Fibroblast of the conjunctiva (primary cell): Measurements from ENCODE around the gene RNF8.
"Not testable (repeated sequence)": the region's sequence is repeated elsewhere in the genome, so short reads cannot be mapped to it uniquely, and the experiment has no call there.

Source experiments
- DNase-seq: peaks from one replicate; pipeline ENCODE4 v3.0.0-alpha.2; 2010; ENCODE audit warnings: low read depth

The RNF8 gene

DNA sequence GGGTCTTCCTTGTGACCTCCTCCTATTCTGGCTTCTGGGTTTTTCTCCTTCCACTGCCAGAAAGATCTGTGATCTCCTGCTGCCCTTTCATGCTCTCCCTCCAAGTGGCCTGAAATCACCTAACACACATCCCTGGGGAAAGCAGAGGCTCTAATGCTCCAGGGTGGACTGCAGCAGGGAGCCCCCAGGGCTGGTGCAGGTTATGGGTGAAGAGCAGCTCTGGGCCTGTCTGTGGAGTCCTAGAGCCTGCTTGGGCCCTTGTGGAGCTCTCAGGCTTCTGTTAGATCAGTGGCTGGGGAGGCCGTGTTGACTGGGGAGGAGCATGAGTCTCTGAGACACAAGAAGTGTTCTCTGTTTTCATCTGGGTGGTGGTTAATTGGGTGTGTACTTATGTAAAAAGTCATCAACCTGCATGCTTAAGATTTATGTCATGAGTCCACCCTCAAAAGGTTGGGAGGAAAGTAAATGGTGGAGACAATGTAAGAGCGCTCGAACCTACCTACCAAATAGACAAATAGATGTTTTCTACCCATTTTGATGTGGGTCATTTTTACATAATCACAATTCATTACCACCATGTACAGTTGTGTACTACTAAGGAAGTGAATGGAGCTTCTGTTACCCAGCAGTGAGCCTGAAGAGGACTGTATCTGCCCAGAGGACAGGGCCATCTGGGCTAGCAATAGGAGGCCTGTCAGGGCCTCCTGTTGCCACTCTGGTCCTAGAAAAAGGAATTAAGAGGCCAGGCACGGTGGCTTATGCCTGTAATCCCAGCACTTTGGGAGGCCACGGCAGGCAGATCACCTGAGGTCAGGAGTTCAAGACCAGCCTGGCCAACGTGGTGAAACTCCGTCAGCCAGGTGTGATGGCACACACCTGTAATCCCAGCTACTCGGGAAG lies 32.0 kb upstream of the RNF8 start:
- DNase-seq: no peak

DNA sequence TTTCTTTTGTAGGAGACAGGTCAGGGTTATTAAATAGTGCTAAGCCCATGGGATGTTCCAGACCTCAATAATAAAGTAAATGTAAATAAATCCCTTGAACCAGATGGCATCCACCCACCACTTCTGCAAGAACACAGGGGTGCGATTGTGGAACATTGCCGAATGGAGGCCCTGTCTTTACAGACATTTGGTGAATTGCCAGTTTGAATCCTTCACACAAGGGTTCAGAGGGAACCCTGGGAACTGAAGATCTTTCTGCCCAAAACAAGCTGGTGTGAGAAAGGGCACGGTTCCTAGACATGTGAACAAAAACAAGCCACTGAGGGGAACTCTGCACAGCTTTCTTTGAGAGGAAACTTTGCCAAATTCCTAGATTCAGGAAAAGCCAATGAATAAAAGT lies 30.2 kb upstream of the RNF8 start:
- DNase-seq: peak; percentile 12

DNA sequence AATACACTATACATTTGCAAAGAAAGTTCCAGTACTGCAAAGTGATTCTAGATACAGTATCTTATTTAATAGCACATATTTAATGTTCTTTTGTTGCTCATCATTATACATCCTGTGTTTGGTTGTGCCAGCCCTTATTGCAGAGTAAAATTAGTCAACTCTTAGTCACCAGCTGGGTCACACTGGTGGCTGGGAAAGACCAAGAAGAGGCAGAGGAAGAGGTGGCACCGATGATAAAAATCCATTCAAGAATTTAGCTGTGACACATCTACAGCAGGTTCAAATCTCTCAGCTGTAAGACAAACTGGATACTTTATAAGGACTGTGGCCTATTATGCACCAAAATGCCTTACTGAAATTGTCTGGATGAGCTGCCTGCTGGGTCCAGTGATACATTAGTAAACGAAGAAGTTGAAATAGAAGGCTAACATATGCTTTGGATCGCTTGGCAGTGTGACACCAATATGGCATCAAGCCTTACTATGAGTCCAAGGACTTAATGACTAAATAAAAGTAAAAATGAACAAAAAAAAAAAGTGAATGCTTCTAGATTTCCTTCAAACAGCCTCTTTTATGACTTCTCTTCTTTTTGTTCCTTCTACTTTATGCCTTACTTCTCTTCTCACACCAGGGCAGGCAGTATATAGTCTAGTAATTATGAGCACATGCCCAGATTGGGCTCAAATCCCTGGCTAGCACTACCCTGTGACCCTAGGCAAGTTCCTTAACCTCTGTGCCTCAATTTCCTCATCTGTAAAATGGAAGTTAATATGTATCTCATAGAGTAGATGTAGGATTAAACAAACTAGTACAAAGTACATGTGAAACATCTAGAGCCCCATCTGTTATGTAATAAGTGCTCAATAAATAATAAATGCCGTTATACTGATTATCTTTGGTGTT lies 29.4 kb upstream of the RNF8 start:
- no peak for DNase-seq

DNA sequence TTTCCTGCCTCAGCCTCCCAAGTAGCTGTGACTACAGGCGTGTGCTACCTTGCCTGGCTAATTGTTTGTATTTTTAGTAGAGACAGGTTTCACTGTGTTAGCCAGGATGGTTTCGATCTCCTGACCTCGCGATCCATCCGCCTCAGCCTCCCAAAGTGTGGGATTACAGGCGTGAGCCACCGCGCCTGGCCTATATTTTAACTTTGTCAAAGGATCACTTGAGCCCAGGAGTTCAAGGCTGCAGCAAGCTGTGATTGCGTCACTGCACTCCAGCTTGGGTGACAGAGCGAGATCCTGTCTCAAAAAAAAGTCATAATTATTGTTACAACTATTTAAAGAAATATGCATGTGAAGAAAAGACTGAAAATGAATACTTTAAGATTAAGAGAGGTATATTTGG lies 23.4 kb upstream of the RNF8 start:
- DNase-seq: not testable (repeated sequence)

DNA sequence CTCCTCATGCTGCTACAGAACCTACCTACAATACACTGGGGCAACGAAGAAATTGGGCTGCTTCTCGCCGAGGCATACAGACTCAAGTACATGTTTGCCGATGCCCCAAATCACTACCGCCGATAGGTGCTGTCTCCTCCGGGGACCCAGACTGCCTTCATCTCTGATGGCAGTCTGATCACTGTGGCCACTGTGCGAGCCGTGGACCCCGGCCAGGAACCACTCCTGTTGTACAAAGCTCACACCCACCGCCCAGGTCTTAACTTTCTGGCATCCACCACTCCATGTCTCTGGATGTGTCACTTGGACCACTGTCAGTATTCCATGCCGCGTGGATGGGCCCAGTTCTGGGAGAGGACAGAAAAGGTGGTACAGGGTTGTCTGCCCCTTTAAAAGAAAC lies 22.7 kb upstream of the RNF8 start:
- DNase-seq: no peak

DNA sequence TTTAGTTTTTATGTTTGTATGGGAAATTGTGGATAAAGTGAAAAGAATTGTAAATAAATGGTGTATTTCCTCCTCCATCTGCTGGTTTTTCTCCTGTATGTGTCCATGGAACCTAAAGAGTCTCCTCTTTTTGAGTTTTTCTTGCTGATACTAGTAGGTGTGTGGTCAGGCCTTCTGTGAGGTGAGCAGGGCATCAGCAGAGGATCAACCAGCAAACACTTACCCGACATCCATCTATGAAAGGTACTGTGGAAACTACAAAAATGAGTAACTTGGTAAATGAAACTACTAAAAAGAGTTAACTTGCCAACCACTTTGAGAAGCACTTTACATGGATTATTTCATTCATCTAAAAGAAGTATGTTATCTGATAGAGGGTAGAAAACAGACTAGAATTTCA lies 20.9 kb upstream of the RNF8 start:
- no peak for DNase-seq

DNA sequence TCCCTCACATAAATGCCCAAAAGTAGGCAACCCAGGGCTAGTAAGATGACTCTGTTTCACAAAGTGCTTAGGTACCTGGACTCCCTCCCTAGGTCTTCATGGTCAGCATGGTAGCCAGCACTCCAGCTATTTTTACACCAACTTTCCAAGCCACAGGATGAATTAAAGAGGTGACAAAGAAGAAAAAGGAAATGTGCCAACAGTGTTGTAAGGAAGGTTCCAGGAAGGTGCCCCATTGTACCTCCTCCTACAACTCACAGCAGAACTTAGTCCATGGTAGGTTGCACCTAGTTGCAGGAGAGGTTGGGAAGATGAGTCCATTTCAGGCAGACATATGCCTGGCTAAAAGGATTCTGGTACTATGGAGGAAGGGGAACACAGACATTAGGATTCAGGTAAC lies 19.7 kb upstream of the RNF8 start:
- no peak for DNase-seq

DNA sequence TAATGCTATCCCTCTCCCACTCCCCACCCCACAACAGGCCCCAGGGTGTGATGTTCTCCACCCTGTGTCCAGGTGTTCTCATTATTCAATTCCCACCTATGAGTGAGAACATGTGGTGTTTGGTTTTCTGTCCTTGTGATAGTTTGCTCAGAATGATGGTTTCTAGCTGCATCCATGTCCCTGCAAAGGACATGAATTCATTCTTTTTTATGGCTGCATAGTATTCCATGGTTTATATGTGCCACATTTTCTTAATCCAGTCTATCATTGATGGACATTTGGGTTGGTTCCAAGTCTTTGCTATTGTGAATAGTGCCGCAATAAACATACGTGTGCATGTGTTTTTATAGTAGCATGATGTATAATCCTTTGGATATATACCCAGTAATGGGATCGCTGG lies 15.5 kb upstream of the RNF8 start:
- DNase-seq: not testable (repeated sequence)

DNA sequence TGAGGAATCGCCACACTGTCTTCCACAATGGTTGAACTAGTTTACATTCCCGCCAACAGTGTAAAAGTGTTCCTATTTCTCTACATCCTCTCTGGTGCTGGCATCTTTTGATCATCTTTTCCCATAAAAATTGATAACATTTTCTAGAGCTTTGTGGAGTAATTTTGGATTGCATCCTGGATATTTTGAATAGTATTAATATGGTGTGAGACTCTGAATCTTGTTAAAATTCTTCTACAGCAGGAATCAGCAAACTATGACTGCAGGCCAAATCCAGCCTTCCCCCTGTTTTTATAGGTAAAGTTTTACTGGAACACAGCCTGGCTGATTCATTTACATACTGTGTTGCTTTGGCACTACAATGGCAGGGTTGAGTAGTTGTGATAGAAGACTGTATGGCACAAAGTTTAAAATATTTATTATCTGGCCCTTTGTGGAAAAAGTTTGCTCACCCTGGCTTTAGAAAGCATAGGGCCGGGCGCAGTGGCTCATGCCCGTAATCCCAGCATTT lies 15.0 kb upstream of the RNF8 start:
- no peak for DNase-seq

DNA sequence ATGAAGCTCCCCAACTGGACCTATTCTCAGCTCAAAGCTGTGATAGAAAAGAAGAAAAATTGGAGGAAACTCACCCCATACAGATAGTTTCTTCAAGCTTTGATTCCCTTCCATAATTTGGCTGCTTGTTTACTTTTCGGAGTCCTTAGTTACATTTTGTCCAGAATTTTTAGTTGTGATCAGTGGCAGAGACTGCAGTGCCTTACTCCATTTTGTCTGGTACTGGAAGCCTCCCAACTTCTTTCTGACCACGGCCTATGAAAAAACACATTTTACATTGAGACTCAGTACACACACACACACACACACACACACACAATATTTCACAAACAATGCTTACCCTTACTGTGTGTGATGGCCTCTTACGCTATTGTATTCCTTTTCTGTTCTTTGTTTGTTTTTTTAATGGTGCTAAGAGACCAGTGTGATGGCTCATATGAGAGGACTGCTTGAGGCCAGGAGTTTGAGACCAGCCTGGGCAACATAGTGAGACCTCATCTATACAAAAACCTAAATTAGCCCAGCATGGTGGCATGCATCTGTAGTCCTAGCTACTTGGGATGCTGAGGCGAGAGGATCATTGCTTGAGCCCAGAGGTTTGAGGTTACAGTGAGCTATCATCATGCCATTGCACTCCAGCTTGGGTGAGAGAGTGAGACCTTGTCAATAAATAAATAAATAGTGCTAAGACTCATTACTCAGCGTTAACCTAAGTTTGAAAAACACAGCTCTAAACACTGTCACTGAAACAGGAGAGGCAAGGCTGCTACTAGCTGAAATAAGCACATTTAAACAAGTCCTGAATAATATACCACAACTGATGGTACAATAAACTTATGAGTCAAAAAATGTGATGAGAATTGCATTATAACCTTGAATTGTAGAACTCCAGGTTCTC lies 13.8 kb upstream of the RNF8 start:
- DNase-seq: no peak

DNA sequence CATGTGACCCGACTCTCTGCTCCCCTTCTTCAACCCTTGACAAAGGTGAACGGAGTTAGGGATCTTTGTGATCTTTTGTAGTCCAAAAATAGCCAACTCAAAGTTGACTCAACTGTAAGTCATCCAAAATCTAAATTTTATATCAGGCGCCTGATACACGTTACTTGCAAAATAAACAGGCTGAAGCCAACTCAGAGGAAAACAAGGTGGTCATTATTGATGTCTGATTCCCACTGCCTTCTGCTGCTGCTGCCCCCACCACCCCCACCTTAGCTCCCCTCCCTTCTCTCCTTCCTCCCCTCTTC lies 13.2 kb upstream of the RNF8 start:
- DNase-seq: no peak

DNA sequence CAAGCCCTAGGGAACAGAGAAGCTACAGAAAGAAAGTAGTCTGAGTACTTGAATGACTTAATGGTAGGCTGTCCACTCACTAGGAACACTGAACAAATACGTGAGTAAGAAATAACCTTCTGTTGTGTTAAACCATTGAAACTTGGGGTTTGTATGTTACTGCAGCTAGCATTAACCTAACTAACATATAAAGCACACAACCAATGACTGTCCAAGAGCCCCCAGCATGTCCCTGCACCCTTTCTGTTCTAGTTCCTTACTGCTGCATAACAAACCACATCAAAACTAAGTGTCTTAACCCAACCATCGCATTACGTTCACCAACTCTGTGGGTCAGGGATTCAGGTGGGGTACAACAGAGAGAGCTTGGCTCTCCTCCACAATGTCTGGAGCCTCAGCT lies 10.5 kb upstream of the RNF8 start:
- DNase-seq: no peak

DNA sequence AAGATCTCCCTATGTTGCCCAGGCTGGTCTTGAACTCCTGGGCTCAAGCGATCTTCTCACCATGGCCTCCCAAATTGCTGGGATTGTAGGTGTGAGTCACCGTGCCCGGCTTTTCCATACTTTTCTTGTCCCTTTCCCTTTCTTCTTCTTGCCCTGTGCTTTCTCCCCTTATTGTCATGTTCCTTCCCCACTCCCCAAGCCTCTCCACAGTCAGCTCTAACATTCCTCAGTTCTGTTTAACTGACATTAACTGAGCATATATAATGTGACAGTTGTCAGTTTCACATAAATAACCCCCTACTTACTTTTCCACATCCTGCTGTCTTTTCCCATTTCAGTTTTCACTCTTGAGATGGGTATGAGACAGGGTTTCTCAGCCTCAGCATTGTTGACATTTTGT lies 9.5 kb upstream of the RNF8 start:
- no peak for DNase-seq

DNA sequence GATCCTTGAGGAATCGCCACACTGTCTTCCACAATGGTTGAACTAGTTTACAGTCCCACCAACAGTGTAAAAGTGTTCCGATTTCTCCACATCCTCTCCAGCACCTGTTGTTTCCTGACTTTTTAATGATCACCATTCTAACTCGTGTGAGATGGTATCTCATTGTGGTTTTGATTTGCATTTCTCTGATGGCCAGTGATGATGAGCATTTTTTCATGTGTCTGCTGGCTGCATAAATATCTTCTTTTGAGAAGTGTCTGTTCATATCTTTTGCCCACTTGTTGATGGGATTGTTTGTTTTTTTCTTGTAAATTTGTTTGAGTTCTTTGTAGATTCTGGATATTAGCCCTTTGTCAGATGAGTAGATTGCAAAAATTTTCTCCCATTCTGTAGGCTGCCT lies 8.0 kb upstream of the RNF8 start:
- DNase-seq: not testable (repeated sequence)

DNA sequence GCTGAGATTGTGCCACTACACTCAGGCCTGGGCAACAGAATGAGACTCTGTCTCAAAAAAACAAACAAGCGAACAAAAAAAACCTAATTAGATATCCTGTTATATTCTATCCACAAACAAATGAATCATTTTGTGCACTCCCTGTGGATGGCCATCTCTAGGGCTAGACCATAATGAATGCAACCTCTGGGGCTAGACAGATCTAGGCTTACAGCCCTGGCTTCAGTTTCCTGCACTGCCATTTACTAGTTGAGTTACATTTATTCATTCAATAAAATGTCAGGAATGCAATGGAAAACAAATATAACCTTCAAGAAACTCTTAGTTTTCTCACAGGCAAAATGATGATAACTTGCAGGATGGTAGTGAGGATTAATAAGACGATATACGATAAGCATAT lies 6.6 kb upstream of the RNF8 start:
- DNase-seq: no peak

DNA sequence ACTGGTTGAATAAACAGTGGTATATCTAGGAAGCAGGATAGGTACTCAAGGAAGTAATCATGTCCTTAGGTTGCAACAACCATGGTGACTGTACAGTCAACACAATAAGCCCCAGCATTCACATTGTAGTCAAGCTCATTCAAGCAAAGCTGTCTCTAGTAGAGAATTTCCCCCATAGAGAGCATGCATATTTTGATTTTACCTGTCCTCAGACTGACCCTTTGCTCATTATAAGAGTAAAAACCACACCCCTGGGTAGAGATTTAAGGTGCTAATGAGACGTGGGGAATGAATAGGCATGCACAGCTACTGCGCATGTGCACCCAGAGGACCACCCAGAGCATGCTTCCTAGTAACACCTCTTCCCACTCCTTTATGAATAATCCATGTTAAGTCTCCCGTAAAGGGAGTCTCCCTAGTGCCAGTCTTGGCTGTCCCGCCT lies 6.1 kb upstream of the RNF8 start:
- no peak for DNase-seq

DNA sequence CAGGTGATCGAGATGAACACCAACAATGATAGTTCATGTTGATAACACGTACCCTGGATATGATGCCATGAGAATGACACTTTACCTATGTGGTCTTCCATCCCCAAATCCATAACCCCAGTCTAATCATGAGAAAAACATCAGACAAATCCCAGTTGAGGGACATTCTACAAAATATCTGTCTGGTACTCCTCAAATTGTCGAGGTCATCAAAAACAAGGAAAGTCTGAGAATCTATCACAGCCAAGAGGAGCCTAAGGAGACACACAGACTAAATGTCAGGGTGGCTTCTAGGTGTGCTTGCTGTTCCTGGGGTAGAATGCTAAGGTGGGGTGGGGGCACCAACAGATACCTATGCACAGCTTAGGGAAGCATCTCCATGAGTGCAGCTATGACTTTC lies 2.8 kb upstream of the RNF8 start:
- DNase-seq: no peak

DNA sequence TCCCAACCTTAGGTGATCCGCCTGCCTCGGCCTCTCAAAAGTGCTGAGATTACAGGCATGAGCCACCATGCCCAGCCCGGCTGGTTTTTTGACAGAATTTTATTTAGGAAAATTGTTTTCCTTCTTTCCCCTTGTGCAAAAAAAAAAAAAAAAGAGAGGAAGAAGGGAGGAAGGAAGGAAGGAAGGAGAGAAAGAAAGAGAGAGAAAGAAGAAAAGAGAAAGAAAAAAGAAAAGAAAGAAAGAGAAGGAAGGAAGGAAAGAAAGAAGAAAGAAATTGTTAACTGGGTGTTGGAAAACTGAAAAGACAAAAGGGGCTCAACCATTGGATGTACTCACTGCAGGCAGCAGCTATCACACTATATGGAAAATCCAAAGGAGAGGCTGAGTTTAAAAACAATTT lies 1.4 kb upstream of the RNF8 start:
- no peak for DNase-seq

DNA sequence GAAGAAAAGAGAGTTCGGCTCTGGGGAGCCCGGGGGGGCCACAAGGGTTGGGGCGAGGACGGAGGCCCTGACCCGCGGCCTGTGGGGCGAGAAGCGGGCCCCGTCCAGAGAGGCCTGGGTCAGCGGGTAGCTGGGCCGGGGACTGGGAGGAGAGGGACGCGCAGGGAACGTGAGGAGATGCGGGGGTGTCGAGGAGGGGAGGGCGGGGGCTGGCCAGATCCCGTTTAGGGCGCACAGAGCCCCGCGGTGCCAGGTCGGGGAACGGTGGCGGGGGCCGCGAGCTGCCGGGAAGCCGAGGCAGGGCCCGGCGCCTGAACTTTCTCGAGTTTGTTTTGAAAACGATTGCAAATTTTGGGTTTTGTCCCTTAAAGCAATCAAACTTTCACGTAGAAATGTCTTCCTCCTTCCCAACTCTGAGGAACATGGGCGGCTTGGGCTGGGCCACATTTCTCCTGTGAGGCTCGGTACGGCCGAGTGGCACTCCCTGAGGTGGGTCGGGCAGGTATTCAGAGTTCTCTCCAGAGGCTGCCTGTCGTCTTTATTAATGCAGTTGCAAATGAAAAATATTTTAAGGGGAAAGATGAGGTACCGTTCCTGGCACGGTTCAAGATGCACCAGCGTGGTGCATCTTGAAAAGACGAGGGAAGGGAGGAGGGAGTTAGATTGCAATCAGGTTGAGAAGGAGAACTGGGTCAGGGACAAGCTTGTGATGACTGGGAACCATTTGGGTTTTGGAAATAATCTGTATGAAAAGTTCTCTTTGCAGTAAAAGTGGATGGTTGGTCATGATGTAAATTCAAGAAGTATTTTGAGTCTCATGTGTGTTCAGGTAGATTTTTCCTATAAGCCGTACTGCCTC lies 972 bp downstream of the RNF8 start:
- DNase-seq: no peak

DNA sequence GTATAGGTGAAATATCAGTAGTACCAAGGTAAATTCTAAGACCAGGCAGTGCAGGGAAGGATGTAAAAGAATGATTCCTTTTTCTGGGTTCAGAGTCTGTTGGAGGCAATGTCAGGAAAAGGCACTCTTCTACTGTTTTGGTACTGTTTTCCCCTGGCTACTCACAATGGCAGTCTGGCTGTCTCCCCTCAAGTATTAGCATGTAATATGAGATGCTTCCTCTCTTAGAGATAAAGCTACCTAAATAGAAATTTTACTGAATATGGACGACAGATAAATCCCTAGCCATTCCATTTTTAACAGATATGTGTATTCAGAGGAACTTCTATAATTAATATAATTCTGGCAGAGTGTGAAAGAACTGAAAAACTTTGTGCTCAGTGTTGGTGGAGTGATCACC lies 3.5 kb downstream of the RNF8 start:
- no peak for DNase-seq

DNA sequence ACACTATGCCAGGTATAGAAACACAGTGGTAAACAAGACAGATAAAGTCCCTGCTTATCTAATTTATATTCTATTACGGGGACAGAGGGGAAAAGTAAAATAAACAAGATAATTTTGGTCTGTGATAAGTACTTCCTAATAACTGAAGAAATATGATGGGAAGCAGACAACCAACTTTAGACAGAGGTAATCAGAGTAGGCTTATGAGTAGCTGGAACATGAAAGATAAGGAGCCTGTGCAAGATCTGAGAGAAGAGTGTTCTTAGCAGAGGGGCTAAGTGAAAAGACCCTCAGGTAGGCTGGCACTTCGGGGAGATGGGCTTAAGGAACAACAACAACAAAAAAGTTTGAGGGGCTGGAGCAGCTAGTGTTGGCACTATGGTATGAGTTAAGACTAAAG lies 4.1 kb downstream of the RNF8 start:
- no peak for DNase-seq
